GM23248 (cell line): ENCODE data around the gene APOBEC3H. TPM values are rescaled to one million over a fixed set of nuclear protein-coding genes. Genes with fewer than 3 reads are reported as not detected.

Experiments used
- DNase-seq: peaks from one replicate; pipeline ENCODE4 v3.0.0-alpha.2; 2015
- H2AFZ ChIP-seq: fragments of 200-600 bp; sonication (generic); 2 replicates; pipeline ENCODE4 v1.6.1; 2016; ENCODE audit warnings: antibody characterized with exemption
- H3F3A ChIP-seq: fragments of 200-600 bp; sonication (generic); 2 replicates; pipeline ENCODE4 v1.6.1; 2016; ENCODE audit warnings: mild to moderate bottlenecking, antibody characterized with exemption, mixed run types; ENCODE audit not compliant: insufficient read depth
- H3K27ac ChIP-seq: fragments of 200-600 bp; sonication (generic); 2 replicates; pipeline ENCODE4 v1.5.1; 2016; ENCODE audit warnings: mild to moderate bottlenecking
- H3K27me3 ChIP-seq: fragments of 200-600 bp; sonication (generic); replicated peaks from 2 replicates; pipeline ENCODE4 v1.6.1; 2016; ENCODE audit warnings: mild to moderate bottlenecking; ENCODE audit not compliant: insufficient read depth
- H3K36me3 ChIP-seq: fragments of 200-600 bp; sonication (generic); 2 replicates; pipeline ENCODE4 v1.6.1; 2016; ENCODE audit warnings: low read depth, mild to moderate bottlenecking
- H3K4me1 ChIP-seq: fragments of 200-600 bp; sonication (generic); 2 replicates; pipeline ENCODE4 v1.6.1; 2016; ENCODE audit warnings: mild to moderate bottlenecking; ENCODE audit not compliant: insufficient read depth
- H3K4me2 ChIP-seq: fragments of 200-600 bp; sonication (generic); one replicate; pipeline ENCODE4 v1.6.1; 2016; ENCODE audit warnings: mild to moderate bottlenecking; ENCODE audit not compliant: unreplicated experiment
- H3K4me3 ChIP-seq: fragments of 200-600 bp; sonication (generic); 2 replicates; pipeline ENCODE4 v1.5.1; 2016; ENCODE audit warnings: mild to moderate bottlenecking
- H3K79me2 ChIP-seq: fragments of 200-600 bp; sonication (generic); 2 replicates; pipeline ENCODE4 v1.6.1; 2016; ENCODE audit warnings: mild to moderate bottlenecking; ENCODE audit not compliant: insufficient read depth
- H3K9ac ChIP-seq: fragments of 200-600 bp; sonication (generic); 2 replicates; pipeline ENCODE4 v1.6.1; 2016; ENCODE audit warnings: mild to moderate bottlenecking
- H3K9me2 ChIP-seq: fragments of 200-600 bp; sonication (generic); 2 replicates; pipeline ENCODE4 v1.6.1; 2016; ENCODE audit warnings: mixed run types, mild to moderate bottlenecking, moderate library complexity; ENCODE audit not compliant: insufficient read depth
- H3K9me3 ChIP-seq: fragments of 200-600 bp; sonication (generic); one replicate; pipeline ENCODE4 v1.6.1; 2017; ENCODE audit warnings: low read depth
- H4K20me1 ChIP-seq: fragments of 200-600 bp; sonication (generic); 2 replicates; pipeline ENCODE4 v1.6.0; 2016; ENCODE audit not compliant: insufficient read depth
- EZH2 ChIP-seq: fragments of 200-600 bp; sonication (generic); IDR thresholded peaks from 2 replicates; pipeline ENCODE4 v1.6.1; 2018; ENCODE audit warnings: antibody characterized with exemption, mild to moderate bottlenecking; ENCODE audit not compliant: insufficient read depth, poor library complexity, severe bottlenecking
- EZH2phosphoT487 ChIP-seq: fragments of 200-600 bp; sonication (generic); IDR thresholded peaks from 2 replicates; pipeline ENCODE4 v1.6.1; 2018; ENCODE audit warnings: antibody characterized with exemption, moderate library complexity, mild to moderate bottlenecking, low read depth; ENCODE audit not compliant: insufficient read depth
- WGBS, 2 experiments: methylation state at CpG; one replicate each; pipeline ENCODE4 v1.1.6; 2015 to 2017; ENCODE audit warnings: low lambda C conversion rate in 2 of 2, low coverage in 1 of 2; ENCODE audit errors: missing lambda C conversion rate in 2 of 2; 5-methylcytosine and 5-hydroxymethylcytosine counted together
- in situ Hi-C: fragments of 300-500 bp; cut with MboI; formaldehyde crosslinking; loops from 2 replicates; pipeline ENCODE4 v1.15.0; 2020
- polyA plus RNA-seq: library from polyadenylated mRNA; unstranded; fragments of >200 nt; fragmentation: Nextera tagmentation; extraction: Ambion mirVana; gene quantifications from 2 replicates; pipeline ENCODE4 v1.2.1, GENCODE V29; 2016
- total RNA-seq: library from RNA; depleted of rRNA; stranded (reverse); fragments of >200 nt; shearing (Covaris generic); gene quantifications from 2 replicates; pipeline ENCODE4 v1.2.3, GENCODE V29; 2014

Gene APOBEC3H
- total and polyA plus RNA-seq, 2 experiments from 2014 or later, result not detected

- WGBS, 2 experiments, result 88 to 95% methylated on average over 2 of the region's 2 CpGs
- Histone ChIP-seq H3K27ac (no peak overlapping the region), H3K4me2 (no peak overlapping the region), H3K36me3 (no peaks in the 10 kb centered on the region), H3K9ac (no peak overlapping the region), H3K9me2 (no peaks in the 10 kb centered on the region), H3F3A (no peaks in the 10 kb centered on the region), H3K4me3 (no peak overlapping the region), H3K4me1 (no peaks in the 10 kb centered on the region), H3K9me3 (no peaks in the 10 kb centered on the region), H4K20me1 (no peaks in the 10 kb centered on the region), H3K27me3 (peaks cover 22% of the 10 kb centered on the region), H2AFZ (no peak overlapping the region), H3K79me2 (no peaks in the 10 kb centered on the region)
- DNase-seq, result no peak
- TF ChIP-seq EZH2phosphoT487 (no peak), EZH2 (no peak)
- in situ Hi-C loops, result loop anchor here (10.0 kb wide), 1 partner anchor 241 kb away; the partner anchor contains the start of gene CBX6
These were observed 18.5 kb downstream of the APOBEC3H start for GRCh38 chr22:39115570-39115969.

DNA sequence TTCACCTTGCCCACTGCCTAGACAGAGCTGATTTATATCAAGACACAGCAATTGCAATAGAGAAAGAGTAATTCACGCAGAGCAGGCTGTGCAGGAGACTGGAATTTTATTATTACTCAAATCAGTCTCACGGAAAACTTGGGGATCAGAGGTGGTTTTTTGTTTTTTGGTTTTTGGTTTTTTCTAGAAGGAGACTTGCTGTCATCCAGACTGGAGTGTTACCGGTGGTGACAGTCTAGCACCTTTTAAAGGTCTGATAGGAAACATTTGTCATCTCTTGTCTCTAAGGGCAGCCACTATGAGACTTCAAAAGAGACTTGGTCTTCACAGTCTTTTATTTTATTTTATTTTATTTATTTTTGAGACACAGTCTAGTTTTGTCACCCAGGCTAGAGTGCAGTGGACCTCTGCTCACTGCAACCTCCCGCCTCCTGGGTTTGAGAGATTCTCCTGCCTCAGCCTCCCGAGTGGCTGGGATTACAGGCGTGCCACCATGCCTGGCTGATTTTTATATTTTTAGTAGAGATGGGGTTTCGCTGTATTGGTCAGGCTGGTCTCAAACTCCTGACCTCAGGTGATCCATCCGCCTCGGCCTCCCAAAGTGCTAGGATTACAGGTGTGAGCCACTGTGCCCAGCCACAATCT lies 19.1 kb downstream of the APOBEC3H start:
- no peaks in the 10 kb centered on the region for H3F3A ChIP-seq
- H3K9ac ChIP-seq, result no peak overlapping the region
- H3K4me2 ChIP-seq, result no peak overlapping the region
- no peaks in the 10 kb centered on the region for H3K36me3 ChIP-seq
- no peak overlapping the region for H2AFZ ChIP-seq
- TF ChIP-seq EZH2phosphoT487, result no peak
- TF ChIP-seq EZH2, result no peak
- H3K9me3 ChIP-seq, result no peaks in the 10 kb centered on the region
- in situ Hi-C loops, result loop anchor here (10.0 kb wide), 1 partner anchor 241 kb away; the partner anchor contains the start of gene CBX6
- H3K79me2 ChIP-seq, result no peaks in the 10 kb centered on the region
- WGBS, 2 experiments, result 52 to 54% methylated on average over 9 of the region's 9 CpGs
- H3K27me3 ChIP-seq, result peaks cover 22% of the 10 kb centered on the region
- no peaks in the 10 kb centered on the region for H3K4me1 ChIP-seq
- no peaks in the 10 kb centered on the region for H4K20me1 ChIP-seq
- H3K27ac ChIP-seq, result no peak overlapping the region
- DNase-seq, result no peak
- H3K9me2 ChIP-seq, result no peaks in the 10 kb centered on the region
- H3K4me3 ChIP-seq, result no peak overlapping the region

GRCh38 chr22:39117585-39118191 lies 20.6 kb downstream of the APOBEC3H start:
- no peaks in the 10 kb centered on the region for H3K79me2 ChIP-seq
- H4K20me1 ChIP-seq, result no peaks in the 10 kb centered on the region

DNA sequence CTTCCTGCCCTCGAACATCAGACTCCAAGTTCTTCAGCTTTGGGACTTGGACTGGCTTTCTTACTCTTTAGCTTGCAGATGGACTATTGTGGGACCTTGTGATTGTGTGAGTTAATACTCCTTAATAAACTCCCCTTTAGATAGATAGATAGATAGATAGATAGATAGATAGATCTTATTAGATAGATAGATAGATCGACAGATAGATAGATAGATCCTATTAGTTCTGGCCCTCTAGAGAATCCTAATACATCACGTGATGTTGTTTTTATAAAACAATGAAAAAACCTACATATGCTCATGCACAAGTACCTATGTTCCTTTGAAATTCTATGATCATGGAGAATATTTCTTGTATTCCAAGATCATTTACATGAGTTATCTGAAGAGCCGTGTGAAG lies 23.9 kb downstream of the APOBEC3H start:
- H3K27me3 ChIP-seq, result peaks cover 2% of the 10 kb centered on the region
- no peaks in the 10 kb centered on the region for H3K36me3 ChIP-seq
- no peak overlapping the region for H2AFZ ChIP-seq
- H3K9ac ChIP-seq, result no peak overlapping the region
- no peaks in the 10 kb centered on the region for H4K20me1 ChIP-seq
- no peak overlapping the region for H3K4me3 ChIP-seq
- no peaks in the 10 kb centered on the region for H3F3A ChIP-seq
- H3K4me2 ChIP-seq, result no peak overlapping the region
- TF ChIP-seq EZH2phosphoT487 (no peak), EZH2 (no peak)
- 69 to 70% methylated on average over 4 of the region's 4 CpGs for WGBS, 2 experiments
- no peaks in the 10 kb centered on the region for H3K9me2 ChIP-seq
- no peak for DNase-seq
- H3K79me2 ChIP-seq, result no peaks in the 10 kb centered on the region
- no peaks in the 10 kb centered on the region for H3K4me1 ChIP-seq
- in situ Hi-C loops, result loop anchor here (10.0 kb wide), 1 partner anchor 106 kb away; the partner anchor contains the start of gene APOBEC3C
- no peak overlapping the region for H3K27ac ChIP-seq
- no peaks in the 10 kb centered on the region for H3K9me3 ChIP-seq

More at GRCh38 chr22:39117585-39118191, 20.6 kb downstream of the APOBEC3H start:
- peaks cover 22% of the 10 kb centered on the region for H3K27me3 ChIP-seq
- H3K4me2 ChIP-seq, result no peak overlapping the region
- H3K9me3 ChIP-seq, result no peaks in the 10 kb centered on the region
- in situ Hi-C loops, result loop anchor here (10.0 kb wide), 1 partner anchor 243 kb away; the partner anchor contains the start of gene CBX6
- H3K27ac ChIP-seq, result no peak overlapping the region
- 64 to 68% methylated on average over 14 of the region's 14 CpGs for WGBS, 2 experiments
- H3K36me3 ChIP-seq, result no peaks in the 10 kb centered on the region
- no peak overlapping the region for H3K9ac ChIP-seq
- H3K4me1 ChIP-seq, result no peaks in the 10 kb centered on the region
- no peak overlapping the region for H2AFZ ChIP-seq
- H3F3A ChIP-seq, result no peaks in the 10 kb centered on the region
- TF ChIP-seq EZH2phosphoT487, result no peak
- TF ChIP-seq EZH2, result no peak
- peak; percentile 53 for DNase-seq
- no peaks in the 10 kb centered on the region for H3K9me2 ChIP-seq
- no peak overlapping the region for H3K4me3 ChIP-seq
